Stomach (tissue), 9 donors: Measurements from ENCODE around the gene PIEZO2. TPM values are rescaled to one million over a fixed set of nuclear protein-coding genes. Genes with fewer than 3 reads are reported as not detected.

Experiments
- DNase-seq, 2 donors: peaks; one replicate each; pipeline versions ENCODE4 v3.0.0 to v3.0.0-alpha.2; 2013 to 2019
- H3K27ac ChIP-seq, 5 donors: fragments of 200-600 bp in 4 of 5; sonication (generic) in 4 of 5; one replicate each; pipeline ENCODE4 v1.5.1; 2013 to 2019; ENCODE audit warnings: mild to moderate bottlenecking in 1 of 5, moderate library complexity in 1 of 5
- H3K27me3 ChIP-seq, 3 donors: fragments of 200-600 bp; sonication (generic); one replicate each; pipeline ENCODE4 v1.5.1; 2017 to 2019; ENCODE audit warnings: mixed run types in 1 of 3
- H3K36me3 ChIP-seq, 4 donors: fragments of 200-600 bp; sonication (generic); 1 replicate in 3 of 4; 2 replicates in 1 of 4; pipeline ENCODE4 v1.5.1; 2016 to 2019
- H3K4me1 ChIP-seq, 4 donors: fragments of 200-600 bp; sonication (generic); one replicate each; pipeline ENCODE4 v1.5.1; 2016 to 2019
- H3K4me3 ChIP-seq, 4 donors: fragments of 200-600 bp; sonication (generic) in 3 of 4; one replicate each; pipeline ENCODE4 v1.5.1; 2016 to 2019; ENCODE audit warnings: mild to moderate bottlenecking in 1 of 4
- H3K9me3 ChIP-seq, 4 donors: fragments of 200-600 bp; sonication (generic); one replicate each; pipeline ENCODE4 v1.5.1; 2016 to 2019
- EP300 ChIP-seq: sonication (generic); formaldehyde crosslinking; IDR thresholded peaks from one replicate; pipeline ENCODE4 v1.6.1; 2017; ENCODE audit warnings: antibody characterized with exemption
- POLR2A ChIP-seq, 4 donors: fragments of 450-650 bp; IDR thresholded peaks; one replicate each; pipeline ENCODE4 v1.6.1; 2016; ENCODE audit warnings: antibody characterized with exemption in 4 of 4, control low read depth in 2 of 4, mild to moderate bottlenecking in 1 of 4, moderate library complexity in 1 of 4
- POLR2AphosphoS5 ChIP-seq, 3 donors: sonication (generic); formaldehyde crosslinking; IDR thresholded peaks; one replicate each; pipeline ENCODE4 v1.6.1; 2016; ENCODE audit warnings: antibody characterized with exemption in 3 of 3
- WGBS, 5 donors: extraction: QIAGEN DNeasy Blood & Tissue Kit in 3 of 5; methylation state at CpG; one replicate each; pipeline versions ENCODE4 v1.1.5 to v1.1.7; 2013 to 2018; 5-methylcytosine and 5-hydroxymethylcytosine counted together
- intact Hi-C: fragments of 100-400 bp; cut with DNase I; formaldehyde crosslinking; loops from one replicate; pipeline ENCODE4 v1.15.1; 2023; ENCODE audit warnings: low total_unique reads
- polyA plus RNA-seq, 3 donors: library from polyadenylated mRNA; stranded (reverse); fragments of 200-250 nt; gene quantifications; one replicate each; pipeline ENCODE4 v1.2.3, GENCODE V29; 2013
- total RNA-seq, 5 donors: library from RNA; depleted of rRNA; stranded (reverse); fragments of >200 nt; gene quantifications; one replicate each; pipeline versions ENCODE4 v1.1.0 to v1.2.3, GENCODE V29; 2014 to 2016
- TF ChIP-seq, protein P1 (sequence below), 7 experiments: fragments of 450-650 bp in 4 of 7; fragments of 200-600 bp in 3 of 7; sonication (generic) in 3 of 7; IDR thresholded peaks; one replicate each; pipeline ENCODE4 v1.5.1; 2016 to 2019; ENCODE audit warnings: antibody characterized with exemption in 7 of 7, control low read depth in 2 of 7, mild to moderate bottlenecking in 1 of 7
- donor health status: healthy with polysubstance abuse.
- donor health status: Bipolar disorder and iron deficiency.
- donor health status: healthy.

PIEZO2 gene
- total and polyA plus RNA-seq, 8 donors = 0.30 to 45.3 (median 2.5) TPM

DNA sequence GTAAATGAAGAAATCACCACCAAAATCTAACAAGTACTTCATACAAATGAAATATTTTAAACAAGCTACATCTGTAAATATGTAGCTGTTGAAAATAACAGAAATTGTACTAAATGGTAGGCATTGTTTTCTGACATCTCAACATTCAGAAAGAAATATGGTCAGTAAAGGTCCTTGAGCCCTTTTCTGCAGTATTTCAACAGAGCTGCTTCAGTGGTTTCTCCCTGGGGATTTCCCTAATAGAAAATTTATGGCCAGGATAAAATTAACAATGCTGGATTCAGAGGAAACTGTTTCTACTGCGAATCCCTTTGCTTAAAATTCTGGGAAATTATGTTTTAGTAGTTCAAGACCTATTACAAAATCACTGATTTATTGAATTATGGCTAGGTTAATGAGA, 256.6 kb downstream of the PIEZO2 start:
- no peaks in the 10 kb centered on the region for H3K4me1 ChIP-seq
- TF ChIP-seq, protein P1, sequence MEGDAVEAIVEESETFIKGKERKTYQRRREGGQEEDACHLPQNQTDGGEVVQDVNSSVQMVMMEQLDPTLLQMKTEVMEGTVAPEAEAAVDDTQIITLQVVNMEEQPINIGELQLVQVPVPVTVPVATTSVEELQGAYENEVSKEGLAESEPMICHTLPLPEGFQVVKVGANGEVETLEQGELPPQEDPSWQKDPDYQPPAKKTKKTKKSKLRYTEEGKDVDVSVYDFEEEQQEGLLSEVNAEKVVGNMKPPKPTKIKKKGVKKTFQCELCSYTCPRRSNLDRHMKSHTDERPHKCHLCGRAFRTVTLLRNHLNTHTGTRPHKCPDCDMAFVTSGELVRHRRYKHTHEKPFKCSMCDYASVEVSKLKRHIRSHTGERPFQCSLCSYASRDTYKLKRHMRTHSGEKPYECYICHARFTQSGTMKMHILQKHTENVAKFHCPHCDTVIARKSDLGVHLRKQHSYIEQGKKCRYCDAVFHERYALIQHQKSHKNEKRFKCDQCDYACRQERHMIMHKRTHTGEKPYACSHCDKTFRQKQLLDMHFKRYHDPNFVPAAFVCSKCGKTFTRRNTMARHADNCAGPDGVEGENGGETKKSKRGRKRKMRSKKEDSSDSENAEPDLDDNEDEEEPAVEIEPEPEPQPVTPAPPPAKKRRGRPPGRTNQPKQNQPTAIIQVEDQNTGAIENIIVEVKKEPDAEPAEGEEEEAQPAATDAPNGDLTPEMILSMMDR (IDR thresholded peaks at IDR 0.05) = no peak
- TF ChIP-seq EP300 = no peak
- TF ChIP-seq POLR2AphosphoS5 (IDR thresholded peaks at IDR 0.05) = no peak
- no peak for TF ChIP-seq POLR2A (IDR thresholded peaks at IDR 0.05)
- intact Hi-C loops = no loop called here
- no peak overlapping the region for H3K4me3 ChIP-seq
- H3K36me3 ChIP-seq = no peaks in the 10 kb centered on the region
- peak in 1 of 2 donors; percentile 32 for DNase-seq
- WGBS, 5 donors = 34 to 56% (median 51%) methylated on average over 1 of the region's 1 CpG
- no peaks in the 10 kb centered on the region for H3K9me3 ChIP-seq
- no peak overlapping the region for H3K27ac ChIP-seq
- peaks cover 0 to 8% (median 0%) of the 10 kb centered on the region in 3 donors for H3K27me3 ChIP-seq

DNA sequence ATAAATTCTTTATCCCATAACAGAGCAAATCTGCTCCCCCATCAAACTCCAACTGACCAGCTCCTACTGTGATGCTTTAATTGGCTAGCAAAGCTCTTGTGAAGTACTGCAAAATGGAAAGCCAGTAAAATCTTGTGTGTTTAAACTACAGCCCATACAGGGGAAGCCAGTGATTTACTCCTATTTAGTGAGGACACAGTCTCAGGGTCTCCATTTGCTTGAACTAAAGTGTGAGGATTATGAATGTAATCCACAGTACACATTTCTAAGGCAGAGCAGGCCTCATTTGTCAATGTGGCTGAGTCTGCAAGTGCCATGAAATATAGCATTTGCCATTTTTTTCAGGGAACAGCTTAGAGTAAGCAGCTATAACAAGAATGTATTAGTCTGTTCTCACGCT, 259.3 kb downstream of the PIEZO2 start:
- H3K9me3 ChIP-seq = no peaks in the 10 kb centered on the region
- H3K4me1 ChIP-seq = no peaks in the 10 kb centered on the region
- no peaks in the 10 kb centered on the region for H3K36me3 ChIP-seq
- no peak overlapping the region for H3K27ac ChIP-seq
- DNase-seq = no peak
- intact Hi-C loops = no loop called here
- H3K27me3 ChIP-seq = peaks cover 0 to 8% (median 0%) of the 10 kb centered on the region in 3 donors
- 63 to 89% (median 83%) methylated on average over 1 of the region's 1 CpG for WGBS, 5 donors
- TF ChIP-seq POLR2A (IDR thresholded peaks at IDR 0.05) (no peak), POLR2AphosphoS5 (IDR thresholded peaks at IDR 0.05) (no peak)
- no peak overlapping the region for H3K4me3 ChIP-seq

DNA sequence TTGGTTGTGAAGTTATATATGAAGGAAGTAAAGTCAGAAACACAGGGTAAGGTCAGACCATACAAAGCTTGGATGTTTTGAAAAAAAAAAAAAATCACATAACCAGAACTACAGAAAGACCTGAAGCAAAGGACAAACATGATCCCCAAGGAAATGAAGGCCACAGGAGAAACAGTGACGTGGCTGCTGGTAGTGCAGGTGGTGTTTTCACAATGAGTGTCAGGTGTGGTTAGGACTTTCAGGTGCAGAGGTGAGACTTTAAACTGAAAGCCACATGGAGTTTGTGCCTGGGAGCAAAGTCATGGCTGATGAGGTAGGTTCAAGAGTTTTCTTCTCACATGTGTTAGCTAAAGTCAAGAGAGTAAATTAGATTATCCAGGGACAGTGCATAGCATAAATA, 270.7 kb downstream of the PIEZO2 start:
- TF ChIP-seq, protein P1 (IDR thresholded peaks at IDR 0.05) = no peak
- TF ChIP-seq EP300 (no peak), POLR2A (IDR thresholded peaks at IDR 0.05) (no peak), POLR2AphosphoS5 (IDR thresholded peaks at IDR 0.05) (no peak)
- no peaks in the 10 kb centered on the region for H3K36me3 ChIP-seq
- peak in 1 of 2 donors; percentile 23 for DNase-seq
- WGBS, 5 donors = 39 to 67% (median 43%) methylated on average over 1 of the region's 1 CpG
- no peaks in the 10 kb centered on the region for H3K27me3 ChIP-seq
- H3K27ac ChIP-seq = no peak overlapping the region
- H3K4me1 ChIP-seq = no peaks in the 10 kb centered on the region
- intact Hi-C loops = no loop called here
- H3K9me3 ChIP-seq = no peaks in the 10 kb centered on the region
- no peak overlapping the region for H3K4me3 ChIP-seq

DNA sequence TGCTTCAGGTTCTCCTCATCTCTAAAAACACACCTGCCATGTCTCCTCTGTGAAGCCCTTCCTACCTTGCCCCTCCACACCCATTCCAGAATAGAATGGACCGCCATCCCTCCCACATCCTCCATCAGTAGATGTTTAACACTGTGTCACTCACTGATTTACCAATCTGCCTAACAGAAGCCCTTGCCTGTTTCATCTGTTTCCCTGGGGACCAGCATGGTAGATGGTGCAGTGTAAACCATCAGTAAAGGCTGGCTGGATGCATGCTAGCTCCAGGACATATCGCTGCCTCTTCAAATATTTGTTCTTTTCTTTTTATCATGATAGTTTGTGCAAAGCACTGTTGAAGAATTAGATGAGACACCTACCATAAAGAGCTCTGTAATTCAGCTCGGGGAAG, 271.4 kb downstream of the PIEZO2 start:
- intact Hi-C loops = no loop called here
- H3K36me3 ChIP-seq = no peaks in the 10 kb centered on the region
- no peak overlapping the region for H3K4me3 ChIP-seq
- H3K9me3 ChIP-seq = no peaks in the 10 kb centered on the region
- no peaks in the 10 kb centered on the region for H3K4me1 ChIP-seq
- DNase-seq = no peak
- H3K27me3 ChIP-seq = no peaks in the 10 kb centered on the region
- no peak overlapping the region for H3K27ac ChIP-seq
- 56 to 81% (median 61%) methylated on average over 3 of the region's 3 CpGs for WGBS, 5 donors
- TF ChIP-seq, protein P1 (IDR thresholded peaks at IDR 0.05) = no peak
- TF ChIP-seq POLR2AphosphoS5 (IDR thresholded peaks at IDR 0.05) (no peak), POLR2A (IDR thresholded peaks at IDR 0.05) (no peak), EP300 (no peak)

DNA sequence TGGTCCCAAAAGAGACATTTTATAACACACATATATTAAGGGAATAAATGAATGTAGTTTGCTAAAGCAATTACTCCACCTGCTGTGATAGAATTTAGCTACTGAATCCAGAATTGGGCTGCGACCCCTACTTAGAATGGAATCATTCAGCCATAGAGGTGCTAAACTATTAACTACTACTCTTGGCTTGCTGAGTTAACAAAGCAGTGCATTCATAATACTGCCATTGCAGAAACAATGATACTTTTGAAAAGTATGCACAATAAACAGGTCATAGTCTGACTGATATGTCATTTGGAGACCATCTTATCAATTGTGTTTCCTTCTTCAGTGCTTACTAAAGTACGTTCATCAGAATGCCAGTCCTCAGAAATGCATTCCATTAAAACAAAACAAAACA, 273.6 kb downstream of the PIEZO2 start:
- Histone ChIP-seq H3K4me3 (no peak overlapping the region), H3K27ac (no peak overlapping the region), H3K36me3 (no peaks in the 10 kb centered on the region), H3K9me3 (no peaks in the 10 kb centered on the region), H3K4me1 (peaks cover 0 to 14% (median 3%) of the 10 kb centered on the region in 4 donors), H3K27me3 (no peaks in the 10 kb centered on the region)
- intact Hi-C loops = no loop called here
- no peak for DNase-seq
- TF ChIP-seq, protein P1 (IDR thresholded peaks at IDR 0.05) = no peak
- TF ChIP-seq EP300 (no peak), POLR2A (IDR thresholded peaks at IDR 0.05) (no peak), POLR2AphosphoS5 (IDR thresholded peaks at IDR 0.05) (no peak)
- WGBS, 5 donors = 44 to 74% (median 54%) methylated on average over 2 of the region's 2 CpGs
